HEK293T (cell line): ENCODE measurements around the gene PRICKLE4.

Experiments
- FOXK2 ChIP-seq: fragments of 450-650 bp; IDR thresholded peaks from 2 replicates; pipeline ENCODE4 v1.6.1; 2016; ENCODE audit warnings: mild to moderate bottlenecking
- FOXM1 ChIP-seq: fragments of 450-650 bp; IDR thresholded peaks from 2 replicates; pipeline ENCODE4 v1.6.1; 2017; ENCODE audit warnings: mild to moderate bottlenecking, borderline replicate concordance
- HDGF ChIP-seq: fragments of 450-650 bp; IDR thresholded peaks from 2 replicates; pipeline ENCODE4 v1.6.1; 2017; ENCODE audit warnings: antibody characterized with exemption, borderline replicate concordance
- SP1 ChIP-seq: fragments of 450-650 bp; IDR thresholded peaks from 2 replicates; pipeline ENCODE4 v1.6.1; 2017
- SUZ12 ChIP-seq: fragments of 450-650 bp; IDR thresholded peaks from 2 replicates; pipeline ENCODE4 v1.6.1; 2016; ENCODE audit warnings: mild to moderate bottlenecking
- TARDBP ChIP-seq: fragments of 450-650 bp; IDR thresholded peaks from 2 replicates; pipeline ENCODE4 v1.6.1; 2016
- ZNF384 ChIP-seq: fragments of 450-650 bp; IDR thresholded peaks from 2 replicates; pipeline ENCODE4 v1.6.1; 2016
- TF ChIP-seq, protein P1 (sequence below): fragments of 450-650 bp; IDR thresholded peaks from 2 replicates; pipeline ENCODE4 v1.6.1; 2016

DNA sequence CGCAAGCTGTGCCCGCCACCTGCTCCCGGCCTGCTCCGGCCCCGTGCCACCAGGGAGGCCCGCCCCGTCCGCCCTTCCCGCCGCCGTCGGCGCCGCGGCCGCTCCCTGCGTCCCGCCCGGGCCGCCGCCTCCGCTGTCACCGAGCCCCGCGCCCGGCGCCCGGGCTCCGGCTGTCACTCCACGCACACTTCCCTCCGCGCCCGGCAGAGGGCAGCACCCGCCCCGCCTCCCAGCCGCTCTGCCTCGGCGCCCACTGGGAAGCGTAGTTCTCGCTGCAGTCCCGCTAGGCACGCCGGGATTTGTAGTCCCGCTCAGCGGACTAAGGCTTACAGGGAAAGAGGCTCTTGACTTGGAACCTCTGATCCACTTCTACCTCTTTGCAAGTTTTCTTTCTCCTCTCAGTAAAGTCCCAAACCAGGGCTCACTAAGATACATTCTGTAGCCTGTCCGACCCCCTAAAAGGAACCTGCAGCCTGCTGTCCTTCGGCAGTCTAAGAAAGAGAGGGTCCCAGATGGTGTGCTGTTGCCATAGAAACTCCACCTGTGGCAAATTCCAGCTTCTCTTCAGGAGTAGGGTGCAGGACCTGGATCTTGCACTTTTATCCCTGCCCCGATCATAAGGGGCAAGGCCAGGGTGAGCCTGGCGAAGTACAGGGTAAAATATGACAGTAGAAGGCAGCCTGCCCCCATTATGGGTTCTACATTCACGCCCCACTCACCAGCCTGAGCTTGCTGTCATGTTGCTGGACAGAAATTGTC is 45.0 kb upstream of the PRICKLE4 start, which contains the start of gene TFEB:
- TF ChIP-seq, protein P1, sequence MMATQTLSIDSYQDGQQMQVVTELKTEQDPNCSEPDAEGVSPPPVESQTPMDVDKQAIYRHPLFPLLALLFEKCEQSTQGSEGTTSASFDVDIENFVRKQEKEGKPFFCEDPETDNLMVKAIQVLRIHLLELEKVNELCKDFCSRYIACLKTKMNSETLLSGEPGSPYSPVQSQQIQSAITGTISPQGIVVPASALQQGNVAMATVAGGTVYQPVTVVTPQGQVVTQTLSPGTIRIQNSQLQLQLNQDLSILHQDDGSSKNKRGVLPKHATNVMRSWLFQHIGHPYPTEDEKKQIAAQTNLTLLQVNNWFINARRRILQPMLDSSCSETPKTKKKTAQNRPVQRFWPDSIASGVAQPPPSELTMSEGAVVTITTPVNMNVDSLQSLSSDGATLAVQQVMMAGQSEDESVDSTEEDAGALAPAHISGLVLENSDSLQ: peak; percentile 91
- TF ChIP-seq HDGF: no peak
- TF ChIP-seq SP1: no peak
- no peak for TF ChIP-seq SUZ12
- TF ChIP-seq FOXK2: no peak
- TF ChIP-seq TARDBP: no peak
- no peak for TF ChIP-seq FOXM1
- no peak for TF ChIP-seq ZNF384
